COLO668 (cell line): ENCODE results near the gene TUT1.
"Not testable (repeated sequence)": the region's sequence is repeated elsewhere in the genome, so short reads cannot be mapped to it uniquely, and the experiment has no call there.

Source experiments
- DNase-seq: peaks from one replicate; lab custom pipeline; 2025; ENCODE audit not compliant: unreplicated experiment; lab: John Stamatoyannopoulos, UW

Gene TUT1

DNA sequence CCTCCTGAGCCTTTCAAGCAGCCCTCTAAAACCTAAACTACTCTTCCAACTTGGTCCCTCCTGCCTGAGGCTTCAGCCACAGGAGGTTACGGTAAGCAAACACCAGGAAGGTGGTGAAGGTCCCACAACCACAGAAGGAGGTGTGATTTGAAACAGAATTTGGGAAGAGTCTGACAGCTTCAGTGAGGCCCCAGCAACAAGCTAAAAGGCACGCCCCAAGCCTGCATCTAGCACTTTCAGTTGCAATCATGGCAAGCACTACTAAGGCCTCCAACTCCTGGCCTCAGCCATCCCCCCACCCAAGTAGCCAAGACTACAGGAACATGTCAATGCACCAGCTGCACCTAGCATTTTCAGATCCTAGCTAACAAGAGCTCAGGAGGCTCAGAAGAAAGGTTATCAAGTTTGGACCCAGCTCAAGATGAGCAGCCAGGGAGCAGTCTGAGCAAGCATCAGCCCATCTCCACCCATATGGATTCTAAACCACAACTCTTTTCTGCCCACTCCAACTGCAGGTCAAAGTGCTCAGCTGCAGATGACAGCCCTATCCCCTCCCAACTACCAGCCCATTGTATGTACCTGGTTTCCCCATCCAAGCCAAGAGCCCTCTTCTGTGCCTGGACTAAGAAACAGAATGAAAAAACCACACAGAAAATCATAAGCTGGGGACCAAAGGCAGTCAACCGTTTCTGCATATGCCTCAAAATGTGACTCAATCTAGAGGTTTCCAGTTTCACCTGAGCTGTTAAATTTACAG, 34.3 kb downstream of the TUT1 start:
- no peak for DNase-seq

DNA sequence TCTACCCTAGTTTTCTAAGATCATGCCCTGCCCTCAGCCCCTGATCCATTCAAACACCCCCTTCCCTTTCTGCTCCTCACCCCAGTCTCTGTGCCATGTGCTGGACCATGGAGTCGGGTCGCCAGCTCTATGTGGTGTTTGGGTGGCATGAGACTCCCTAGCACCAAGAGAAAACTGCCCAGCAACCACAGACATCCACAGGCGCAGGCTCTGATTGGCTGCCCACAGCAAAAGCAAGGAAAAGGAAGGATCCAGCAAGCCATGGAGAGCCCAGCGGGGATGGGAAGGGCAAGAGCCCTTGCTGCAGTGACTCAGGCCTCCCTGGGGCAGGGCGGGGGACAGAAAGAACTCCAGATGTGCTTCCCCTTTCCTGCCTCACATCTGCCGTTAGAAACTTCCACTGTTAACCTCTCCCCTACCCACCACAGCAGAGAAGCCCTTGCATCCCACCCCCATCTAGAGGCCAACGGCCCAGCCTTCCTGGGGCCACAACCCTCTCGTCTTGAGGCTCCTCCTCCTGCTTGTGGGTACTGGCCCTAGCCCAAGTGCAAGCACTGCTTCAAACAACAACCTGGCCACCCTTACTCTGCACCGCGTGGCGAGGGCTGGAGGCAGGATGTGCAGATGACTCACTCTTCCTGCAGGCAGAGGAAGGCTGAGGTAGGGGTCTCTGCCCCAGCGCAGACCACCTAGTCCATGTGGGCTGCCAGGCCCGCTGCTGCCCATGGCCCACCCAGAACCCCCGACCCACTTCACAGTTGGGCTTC, 35.0 kb downstream of the TUT1 start:
- peak; percentile 13 for DNase-seq

- DNase-seq = no peak
Measured at GRCh38 chr11:62555464-62556107, 35.7 kb downstream of the TUT1 start.

- no peak for DNase-seq
Measured at GRCh38 chr11:62554387-62555167, 36.7 kb downstream of the TUT1 start.

- DNase-seq = no peak
Measured at GRCh38 chr11:62553839-62554361, 37.4 kb downstream of the TUT1 start.

GRCh38 chr11:62553080-62553838, 38.1 kb downstream of the TUT1 start:
- no peak for DNase-seq

DNA sequence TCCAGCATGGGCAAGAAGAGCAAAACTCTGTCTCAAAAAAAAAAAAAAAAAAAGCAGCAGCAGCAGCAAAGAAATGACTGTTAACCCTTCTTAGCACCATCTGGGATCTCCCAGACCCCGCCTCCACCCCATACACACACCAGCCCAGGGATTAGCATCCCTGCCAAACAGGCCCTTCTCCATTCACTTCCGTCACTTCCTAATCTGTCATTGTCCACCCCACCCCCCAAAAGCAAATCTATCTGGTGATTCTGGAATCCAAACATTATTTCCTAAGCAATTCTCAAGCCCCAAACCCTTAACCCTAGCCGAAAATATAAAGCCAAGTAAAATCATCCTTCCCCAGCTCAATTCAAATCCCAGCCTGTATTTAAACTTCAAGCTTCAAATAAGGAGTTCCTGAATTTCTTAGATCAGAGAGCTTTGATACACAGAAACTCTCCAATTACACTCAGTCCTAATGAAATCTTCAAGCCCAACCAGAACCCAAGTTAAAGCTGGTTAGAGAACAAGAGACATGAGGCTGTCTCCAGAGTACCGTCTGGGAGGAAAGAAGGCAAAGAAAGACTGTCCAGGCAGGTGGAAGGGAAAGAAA, 38.7 kb downstream of the TUT1 start:
- no peak for DNase-seq

GRCh38 chr11:62550478-62550877, 40.8 kb downstream of the TUT1 start:
- not testable (repeated sequence) for DNase-seq

DNA sequence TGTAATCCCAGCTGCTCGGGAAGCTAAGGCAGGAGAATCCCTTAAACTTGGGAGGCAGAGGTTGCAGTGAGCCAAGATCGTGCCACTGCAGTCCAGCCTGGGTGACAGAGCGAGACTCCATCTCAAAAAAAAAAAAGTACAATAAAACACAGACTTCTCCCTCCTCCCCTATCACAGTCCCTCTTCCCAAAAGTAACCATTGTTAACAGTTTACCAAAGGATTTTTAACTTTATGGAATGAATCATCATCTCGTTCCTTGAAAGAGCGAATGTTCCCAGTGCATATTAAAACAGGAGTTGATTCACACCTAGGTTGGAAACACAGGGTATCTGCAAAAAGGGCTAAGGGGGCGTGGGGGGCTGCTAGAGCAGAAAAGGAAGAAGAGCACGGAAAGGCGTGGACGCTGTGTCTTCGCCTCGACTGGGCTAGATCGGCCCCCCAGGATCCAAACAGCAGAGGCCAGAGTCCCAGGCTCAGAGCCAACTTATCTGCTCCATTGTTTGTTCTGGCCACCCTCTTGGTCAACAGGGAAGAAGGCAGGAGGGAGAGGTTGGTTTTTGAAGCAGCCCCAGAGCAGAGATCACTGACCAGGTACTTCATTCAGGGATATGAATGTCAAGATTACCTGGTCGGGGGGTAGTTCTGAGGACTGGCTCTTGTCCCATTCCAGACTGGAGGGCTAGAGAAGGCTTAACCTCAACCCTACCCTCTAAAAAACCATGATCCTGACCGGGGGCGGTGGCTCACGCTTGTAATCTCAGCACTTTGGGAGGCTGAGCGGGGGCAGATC, 42.6 kb downstream of the TUT1 start:
- DNase-seq = no peak

- no peak for DNase-seq
Measured at GRCh38 chr11:62547691-62548281, 43.5 kb downstream of the TUT1 start.

DNA sequence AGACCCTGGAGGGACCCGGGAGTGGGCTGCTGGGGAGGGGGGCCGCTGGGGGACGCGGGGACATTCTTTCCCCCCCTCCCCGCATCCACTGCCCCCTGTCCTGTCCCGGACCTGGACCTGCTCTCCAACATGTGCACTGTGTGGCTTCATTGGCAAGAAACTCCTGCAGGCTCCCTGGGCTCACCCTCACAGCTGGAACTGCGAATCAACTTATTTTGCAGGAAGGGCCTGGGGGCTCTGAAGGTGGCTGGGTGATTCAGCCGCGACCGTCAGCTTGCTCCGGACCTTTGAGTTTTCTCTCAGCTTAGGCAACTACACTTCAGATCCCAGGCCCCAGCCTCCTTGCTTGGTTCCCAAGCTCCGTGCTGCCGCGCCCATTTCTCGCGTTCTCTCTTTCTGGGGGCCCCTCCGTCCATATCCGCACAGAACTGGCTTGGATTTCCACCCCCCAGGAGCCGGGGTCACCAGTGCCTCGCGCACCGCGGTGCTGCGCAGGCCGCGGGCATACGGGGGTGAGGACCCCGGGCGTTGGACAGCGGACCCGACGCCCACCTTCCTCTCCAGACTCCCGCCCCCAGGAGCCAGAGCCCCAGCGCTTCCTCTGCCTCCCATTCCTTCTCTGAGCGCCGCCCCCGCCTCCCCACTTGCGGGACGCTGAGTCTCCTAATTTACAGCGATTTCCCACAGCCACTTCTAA, 44.2 kb downstream of the TUT1 start:
- DNase-seq = no peak

GRCh38 chr11:62546244-62546928, 44.9 kb downstream of the TUT1 start, which contains the start of gene AHNAK:
Gene AHNAK (minus strand): TSS chr11:62546806. CDS start chr11:62536098, 10,708 bp downstream.
- peak; percentile 58 for DNase-seq

GRCh38 chr11:62545437-62546243, 45.7 kb downstream of the TUT1 start:
- peak; percentile 23 for DNase-seq

DNA sequence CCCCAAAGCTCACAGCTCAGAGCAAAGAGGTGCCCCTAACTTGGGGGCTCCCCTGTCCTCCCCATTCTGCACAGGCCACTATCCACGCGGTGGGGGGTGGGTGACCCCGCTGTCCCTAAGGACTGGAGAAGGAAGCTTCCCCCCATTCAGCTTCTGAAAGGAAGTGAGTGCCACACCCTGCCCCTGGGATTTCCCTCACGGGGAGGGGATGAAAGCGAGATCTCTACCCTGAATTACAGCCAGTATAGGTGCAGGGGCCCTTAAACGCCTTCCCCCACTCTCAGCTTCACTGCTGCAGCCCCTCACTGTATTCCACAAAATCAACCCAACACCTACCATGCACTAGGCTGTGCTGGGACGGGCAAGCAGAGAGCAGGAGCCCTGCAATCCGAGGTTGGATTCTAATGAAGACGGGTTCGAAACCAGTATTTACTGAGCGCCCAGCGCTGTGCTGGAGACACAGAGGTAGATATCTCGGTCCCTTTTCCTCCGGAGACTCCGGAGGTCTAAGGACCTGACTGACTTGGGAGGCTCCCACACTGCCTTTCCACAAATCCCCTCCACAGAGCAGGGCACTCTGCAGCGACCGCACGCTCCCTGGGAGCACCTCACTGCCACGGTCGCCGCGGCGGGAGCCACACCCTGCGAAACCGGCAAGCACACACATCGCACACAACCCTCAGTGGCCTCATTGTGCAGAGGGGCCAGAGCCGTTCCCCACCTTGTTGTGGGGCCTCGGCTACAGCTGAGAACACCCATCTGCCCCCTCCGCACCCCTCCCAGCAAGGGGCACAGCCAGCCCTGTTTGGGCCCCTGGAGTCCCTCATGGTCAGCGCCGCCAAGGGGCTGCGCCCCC, 46.5 kb downstream of the TUT1 start:
- peak; percentile 31 for DNase-seq

DNA sequence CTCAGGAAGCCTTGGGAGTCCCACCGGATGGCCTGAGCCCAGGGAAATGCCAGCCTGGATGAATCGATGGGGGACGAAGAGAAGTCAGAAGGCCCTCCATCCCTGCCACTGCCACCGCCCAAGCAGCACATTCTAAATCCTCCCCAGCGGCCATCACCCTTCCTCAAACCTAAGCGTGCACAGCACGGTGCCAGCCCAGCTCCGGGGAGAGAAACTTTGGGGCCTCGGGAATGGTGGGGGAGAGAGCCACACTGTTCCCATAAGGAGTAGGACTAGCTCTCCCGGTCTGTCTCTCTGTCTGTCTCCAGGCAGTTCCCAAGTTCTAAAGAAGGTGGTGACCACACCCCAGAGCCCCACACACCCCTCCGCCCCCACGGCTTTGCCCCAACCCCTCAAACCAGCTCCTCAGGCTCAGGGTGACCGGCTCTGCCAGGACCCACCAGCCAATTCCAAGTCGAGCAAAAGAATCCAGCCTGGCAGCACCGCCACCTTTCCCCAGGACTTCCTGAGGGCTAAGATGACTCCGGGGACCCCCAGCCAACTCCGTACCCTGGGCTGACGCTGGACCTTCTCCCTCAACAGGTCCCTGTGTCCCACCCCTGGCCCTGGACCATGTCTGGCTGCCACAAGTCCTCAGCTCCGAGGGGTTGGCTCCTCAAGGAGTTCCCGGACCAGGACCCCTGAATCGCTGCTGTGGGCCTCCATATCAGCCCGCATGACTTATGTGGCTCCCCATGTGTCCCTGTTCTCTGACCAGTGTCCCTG, 47.5 kb downstream of the TUT1 start:
- DNase-seq = no peak
